GM23248 (cell line): Measurements from ENCODE around the gene CEBPG.

Experiments
- EZH2 ChIP-seq: fragments of 200-600 bp; sonication (generic); IDR thresholded peaks from 2 replicates; pipeline ENCODE4 v1.6.1; 2018; ENCODE audit warnings: antibody characterized with exemption, mild to moderate bottlenecking; ENCODE audit not compliant: insufficient read depth, poor library complexity, severe bottlenecking
- EZH2phosphoT487 ChIP-seq: fragments of 200-600 bp; sonication (generic); IDR thresholded peaks from 2 replicates; pipeline ENCODE4 v1.6.1; 2018; ENCODE audit warnings: antibody characterized with exemption, moderate library complexity, mild to moderate bottlenecking, low read depth; ENCODE audit not compliant: insufficient read depth

- TF ChIP-seq EZH2 (no peak), EZH2phosphoT487 (no peak)
Observed at GRCh38 chr19:33394723-33395560, 21.4 kb downstream of the CEBPG start.
